HG02884 (cell line): ENCODE results near the gene HUNK.
"Not testable (repeated sequence)": the region's sequence is repeated elsewhere in the genome, so short reads cannot be mapped to it uniquely, and the experiment has no call there.

Experiments used
- ATAC-seq: cut with Tn5 transposase; IDR thresholded peaks from one replicate; pipeline ENCODE4 v1.9.1; 2021; ENCODE audit warnings: mild to moderate bottlenecking, moderate library complexity; ENCODE audit not compliant: unreplicated experiment

HUNK gene

GRCh38 chr21:31918250-31918775 lies 45.5 kb downstream of the HUNK start:
- ATAC-seq, result no peak

GRCh38 chr21:31920275-31920674 lies 47.5 kb downstream of the HUNK start:
- no peak for ATAC-seq

DNA sequence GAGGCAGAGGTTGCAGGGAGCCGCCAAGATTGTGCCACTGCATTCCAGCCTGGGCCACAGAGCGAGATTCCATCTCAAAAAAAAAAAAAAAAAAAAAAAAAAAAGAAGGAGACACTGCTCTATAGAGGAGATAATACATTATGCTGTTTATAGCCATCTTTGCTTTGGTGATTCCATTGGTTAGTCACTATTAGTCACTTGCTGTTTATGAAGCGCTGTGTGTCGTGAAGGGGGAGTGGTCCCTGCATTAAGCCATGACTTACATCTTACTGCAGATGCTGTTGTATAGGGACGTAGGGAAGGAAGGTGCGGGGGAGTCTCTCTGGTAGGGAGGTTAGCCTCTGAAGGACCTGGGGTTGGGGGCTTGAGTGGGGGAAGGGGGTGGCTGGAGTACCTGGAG lies 48.3 kb downstream of the HUNK start:
- ATAC-seq, result no peak

- ATAC-seq, result no peak
Observed at GRCh38 chr21:31922881-31923280, 50.1 kb downstream of the HUNK start.

DNA sequence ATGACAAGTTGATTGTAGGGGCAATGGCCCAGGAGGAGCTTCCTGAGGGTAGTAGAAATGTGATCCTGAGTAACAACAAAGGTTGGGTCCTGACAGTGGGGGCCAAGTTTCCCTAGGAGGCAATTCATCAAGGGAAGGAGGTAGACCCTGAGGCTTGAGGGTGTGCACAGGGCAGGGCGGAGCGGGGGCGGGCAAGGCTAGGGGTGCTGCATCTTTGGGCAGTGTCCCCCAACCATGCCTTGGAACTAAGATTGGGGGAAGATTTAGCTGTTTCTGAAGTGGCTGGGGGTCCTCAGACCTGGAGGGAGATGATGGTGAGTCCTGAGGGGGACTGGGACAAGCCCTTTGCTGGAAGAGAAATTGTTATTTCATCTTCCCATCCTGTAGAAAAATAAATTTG lies 50.9 kb downstream of the HUNK start:
- ATAC-seq, result no peak

GRCh38 chr21:31924548-31924947 lies 51.7 kb downstream of the HUNK start:
- ATAC-seq, result no peak

DNA sequence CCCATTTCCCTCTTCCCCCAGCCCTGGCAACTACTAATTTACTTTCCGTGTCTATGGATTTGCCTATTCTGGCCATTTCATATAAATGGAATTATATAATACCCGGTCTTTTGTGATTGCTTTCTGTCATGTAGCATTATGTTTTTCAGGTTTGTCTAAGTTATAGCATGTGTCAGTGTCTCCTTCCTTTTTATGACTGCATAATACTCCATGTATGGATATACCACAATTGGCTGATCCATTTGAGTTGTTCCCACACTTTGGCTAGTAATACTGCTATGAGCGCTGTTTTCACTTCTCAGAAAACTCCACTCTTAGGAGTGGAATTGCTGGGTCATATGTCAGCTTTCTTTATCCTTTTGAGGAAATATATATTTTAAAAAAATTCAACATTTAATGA lies 53.7 kb downstream of the HUNK start:
- no peak for ATAC-seq

DNA sequence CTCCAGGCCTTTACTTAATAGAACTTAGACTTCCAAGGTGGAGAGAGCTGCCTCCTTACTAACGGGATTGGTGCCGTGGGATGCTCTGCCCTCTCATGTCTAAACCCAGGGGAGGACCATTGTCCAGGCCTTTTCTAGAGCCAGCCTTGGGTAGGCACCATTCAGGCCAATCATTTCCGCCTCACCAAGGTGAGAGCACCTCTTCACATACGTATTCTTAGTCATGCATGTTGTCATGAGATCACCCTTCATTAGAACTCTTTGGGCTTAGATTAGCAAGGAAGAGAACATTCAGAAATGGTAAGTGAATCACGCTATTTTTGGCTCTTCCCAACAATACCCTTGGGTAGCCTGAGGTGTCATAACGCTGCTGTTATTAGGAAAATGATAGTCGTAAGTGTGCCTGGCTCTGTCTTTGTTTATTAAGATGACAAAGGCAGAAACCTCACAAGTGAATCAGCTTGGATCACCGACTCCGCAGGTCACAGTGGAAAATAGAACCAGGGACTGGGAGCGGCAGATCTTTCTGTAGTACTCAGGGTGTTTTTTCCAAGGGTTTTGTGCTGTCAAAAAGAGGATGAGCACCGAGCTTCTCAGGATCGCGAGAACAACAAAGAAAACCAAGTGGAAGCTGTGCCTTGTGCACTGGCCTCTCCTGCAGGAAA lies 55.0 kb downstream of the HUNK start:
- ATAC-seq, result no peak

DNA sequence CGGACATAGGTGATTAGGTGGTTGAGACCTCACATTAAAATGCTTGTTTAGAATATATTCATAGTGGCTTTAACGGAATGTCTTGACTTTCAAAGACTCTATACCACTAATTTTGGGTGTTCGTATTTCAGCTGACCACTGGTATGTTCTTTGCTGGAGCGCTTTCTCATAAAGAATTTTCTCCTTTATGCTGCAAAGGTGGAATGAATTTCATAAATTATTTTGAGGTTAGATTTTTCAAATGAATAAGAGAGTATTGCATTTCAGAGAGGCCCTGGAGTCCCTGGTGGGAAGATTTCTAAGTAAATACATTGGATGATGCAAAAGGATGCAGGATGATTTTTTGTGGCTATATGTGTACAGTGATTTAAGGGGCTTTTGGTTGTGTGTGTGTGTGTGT lies 55.8 kb downstream of the HUNK start:
- no peak for ATAC-seq

DNA sequence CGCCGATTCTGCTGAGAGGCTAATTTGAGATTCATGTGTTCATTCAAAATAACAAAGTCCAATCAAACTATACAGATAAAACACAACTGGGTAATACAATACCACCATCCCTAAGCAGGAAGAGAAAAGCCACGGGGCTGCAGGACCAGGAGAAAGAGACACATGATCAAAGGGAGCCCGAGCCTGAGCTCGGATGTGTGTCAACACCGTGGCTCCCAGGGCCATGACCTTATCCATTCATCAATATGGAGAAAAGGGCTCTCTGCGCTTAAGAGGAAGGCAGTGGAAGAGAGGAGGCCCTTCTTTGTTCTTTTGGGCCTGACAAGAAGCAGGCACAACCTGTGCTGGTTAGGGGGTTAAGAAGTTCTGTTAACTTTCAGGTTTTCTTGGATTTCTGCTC lies 56.7 kb downstream of the HUNK start:
- no peak for ATAC-seq

DNA sequence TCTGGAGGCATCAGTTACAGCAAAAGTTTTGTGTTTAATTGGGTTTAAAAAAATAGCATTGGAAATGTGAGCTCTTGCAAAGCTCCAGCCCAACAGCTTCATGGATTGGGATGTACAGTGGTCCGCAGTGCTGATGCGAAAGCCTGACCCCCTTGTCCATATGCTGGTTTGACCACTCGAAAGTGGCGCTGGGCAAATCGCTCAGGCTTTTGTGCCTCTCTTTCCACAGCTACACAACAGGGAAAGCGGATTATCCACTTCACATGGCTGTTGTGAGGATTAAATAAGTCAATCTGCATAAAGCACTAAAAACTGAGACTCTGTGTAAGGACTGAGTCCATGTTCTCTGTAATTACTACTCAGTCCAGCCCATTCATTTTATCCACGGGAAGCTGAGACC lies 57.2 kb downstream of the HUNK start:
- ATAC-seq, result no peak

DNA sequence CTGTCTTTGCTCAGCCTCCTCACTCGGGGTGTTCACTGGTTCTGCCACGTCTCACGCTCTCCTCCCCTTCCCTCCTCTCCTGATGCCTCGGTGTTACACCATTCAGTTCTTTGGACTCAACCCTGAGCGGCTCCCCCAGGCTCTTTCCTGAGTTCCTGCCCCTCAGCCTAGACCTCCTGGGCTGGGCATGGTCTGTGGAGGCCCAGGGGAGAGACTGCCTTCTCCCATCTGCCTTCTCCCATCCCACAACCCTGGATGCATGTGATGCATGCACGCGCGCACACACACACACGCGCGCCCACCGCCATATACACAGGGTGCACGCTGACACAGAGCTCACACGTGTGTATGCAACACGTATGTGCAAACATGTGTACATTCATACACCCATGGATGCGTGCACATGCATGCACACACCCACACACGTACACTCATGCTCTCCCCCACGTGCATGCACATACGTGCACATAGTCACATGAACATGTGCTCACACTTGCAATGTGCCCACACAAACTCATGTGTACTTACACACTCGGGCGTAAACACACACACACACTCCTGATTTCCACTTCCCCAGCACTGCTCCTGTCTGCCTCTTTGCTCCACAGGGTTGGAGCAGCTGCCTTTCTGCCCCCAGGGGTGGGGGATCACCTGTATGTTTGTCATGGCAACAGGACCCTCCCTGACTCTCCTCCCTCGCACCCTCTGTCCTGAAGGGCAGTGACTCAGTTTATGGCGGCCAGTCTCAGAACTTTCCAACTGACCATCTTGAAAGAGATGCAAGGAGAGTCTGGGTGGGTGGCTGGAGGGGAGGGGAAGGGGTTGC lies 59.0 kb downstream of the HUNK start:
- no peak for ATAC-seq

GRCh38 chr21:31932470-31932764 lies 59.6 kb downstream of the HUNK start:
- ATAC-seq, result no peak

DNA sequence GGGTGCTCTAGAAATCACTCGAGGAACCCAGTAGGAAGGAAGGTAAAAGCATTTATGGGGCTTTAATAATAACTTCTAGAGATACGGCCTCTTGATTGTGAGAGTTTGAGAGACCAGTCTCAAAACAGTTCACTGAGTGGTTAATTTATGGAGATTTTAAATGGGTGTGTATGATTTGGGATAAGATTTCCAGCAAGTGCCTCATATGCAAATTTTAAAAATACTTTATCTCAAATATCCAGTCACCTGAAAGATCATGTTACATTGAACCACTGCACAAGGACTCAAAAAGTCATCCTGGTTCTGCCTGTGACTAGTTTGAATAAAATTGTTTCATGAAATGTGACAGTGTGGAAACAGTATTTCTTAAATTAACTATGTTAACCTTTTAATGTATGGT lies 64.5 kb downstream of the HUNK start:
- no peak for ATAC-seq

- no peak for ATAC-seq
Observed at GRCh38 chr21:31938330-31939301, 65.8 kb downstream of the HUNK start.

GRCh38 chr21:31941694-31942093 lies 68.9 kb downstream of the HUNK start:
- no peak for ATAC-seq

DNA sequence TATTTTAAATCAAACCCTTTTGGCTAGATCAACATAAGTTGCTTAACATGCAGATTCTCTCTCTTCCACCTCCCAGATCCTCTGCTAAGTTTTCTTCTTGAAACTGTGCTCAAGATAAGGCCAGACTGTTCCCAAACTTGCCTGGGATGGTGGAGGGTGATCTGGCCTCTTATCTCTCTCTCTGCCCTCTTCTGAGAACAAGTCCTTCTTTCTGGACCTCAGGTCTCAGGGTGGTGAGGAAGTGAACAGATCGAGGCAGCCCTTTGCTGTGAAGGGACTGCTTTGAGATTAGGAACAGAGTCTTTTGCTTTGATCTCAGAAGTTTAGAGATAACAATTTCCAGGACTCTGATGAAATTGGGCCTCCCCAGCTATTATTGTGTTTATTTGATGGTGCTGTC lies 70.7 kb downstream of the HUNK start:
- no peak for ATAC-seq

DNA sequence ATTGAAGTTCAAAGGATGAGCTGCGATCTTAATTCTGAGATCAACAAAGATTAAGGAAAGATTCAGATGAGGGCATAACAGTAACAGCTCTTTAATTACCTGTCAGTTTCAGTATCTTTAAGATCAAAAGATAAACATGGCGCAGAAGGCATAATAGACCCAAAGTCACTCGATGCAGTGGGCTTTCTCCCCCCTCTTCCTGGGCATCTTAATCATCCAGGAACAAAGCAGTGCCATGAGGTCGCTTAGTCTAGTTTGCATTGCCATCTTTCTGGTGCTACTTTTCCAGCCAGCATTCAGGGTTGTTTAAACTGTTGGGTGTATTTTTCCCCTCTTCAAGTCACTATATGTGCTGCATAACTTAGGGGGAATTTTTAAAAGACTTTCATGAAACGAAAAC lies 72.3 kb downstream of the HUNK start:
- no peak for ATAC-seq

DNA sequence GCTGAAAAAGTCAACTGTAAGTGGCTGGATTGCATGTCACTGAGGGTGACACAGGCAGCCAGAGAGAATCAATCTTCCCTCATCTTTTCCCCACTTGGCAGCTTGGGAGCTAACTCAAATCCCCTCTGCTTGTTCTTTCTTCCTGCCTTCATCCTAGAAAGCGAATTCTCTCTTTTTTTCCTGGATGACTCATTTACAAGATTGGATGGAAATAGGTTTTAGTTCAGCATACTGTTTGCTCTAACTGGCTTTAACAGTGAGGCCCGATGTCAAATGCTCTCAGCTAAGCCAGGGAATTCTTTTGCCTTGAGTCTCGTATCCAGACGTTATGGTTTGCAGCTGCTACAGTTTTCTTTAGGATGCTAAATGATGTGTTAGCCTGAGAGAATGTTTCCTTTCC lies 72.7 kb downstream of the HUNK start:
- no peak for ATAC-seq

GRCh38 chr21:31946231-31946630 lies 73.4 kb downstream of the HUNK start:
- ATAC-seq, result no peak

DNA sequence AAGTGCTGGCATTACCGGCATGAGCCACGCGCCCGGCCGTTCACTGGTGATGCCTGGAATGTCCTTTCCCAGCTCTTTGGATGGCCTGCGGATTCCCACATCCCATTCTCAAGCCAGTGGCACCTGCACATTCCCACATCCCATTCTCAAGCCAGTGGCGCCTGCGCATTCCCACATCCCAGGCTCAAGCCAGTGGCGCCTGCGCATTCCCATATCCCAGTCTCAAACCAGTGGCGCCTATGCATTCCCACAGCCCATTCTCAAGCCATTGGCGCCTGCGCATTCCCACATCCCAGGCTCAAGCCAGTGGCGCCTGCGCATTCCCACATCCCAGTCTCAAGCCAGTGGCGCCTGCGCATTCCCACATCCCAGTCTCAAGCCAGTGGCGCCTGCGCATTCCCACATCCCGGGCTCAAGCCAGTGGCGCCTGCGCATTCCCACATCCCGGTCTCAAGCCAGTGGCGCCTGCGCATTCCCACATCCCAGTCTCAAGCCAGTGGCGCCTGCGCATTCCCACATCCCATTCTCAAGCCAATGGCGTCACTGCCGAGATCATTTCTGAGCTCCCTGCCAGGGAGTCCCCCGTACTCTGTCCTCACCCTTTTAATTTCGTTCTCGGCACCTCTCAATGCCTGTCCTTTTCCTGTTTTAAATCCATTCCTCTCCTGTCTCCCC lies 74.2 kb downstream of the HUNK start:
- ATAC-seq, result not testable (repeated sequence)
